Tibial nerve (tissue), 4 donors: ENCODE measurements around the gene NSUN2.

ENCODE experiments used
- CTCF ChIP-seq, 5 experiments: fragments of 200-600 bp in 3 of 5; fragments of 450-650 bp in 2 of 5; sonication (generic) in 3 of 5; IDR thresholded peaks; one replicate each; pipeline ENCODE4 v1.5.1; 2016 to 2019; ENCODE audit warnings: antibody characterized with exemption in 5 of 5, mild to moderate bottlenecking in 3 of 5, moderate library complexity in 2 of 5
- EP300 ChIP-seq, 2 donors: sonication (generic); formaldehyde crosslinking; IDR thresholded peaks; one replicate each; pipeline ENCODE4 v1.6.1; 2017; ENCODE audit warnings: antibody characterized with exemption in 2 of 2, mild to moderate bottlenecking in 1 of 2
- POLR2A ChIP-seq, 2 donors: fragments of 450-650 bp; IDR thresholded peaks; one replicate each; pipeline ENCODE4 v1.6.1; 2017; ENCODE audit warnings: antibody characterized with exemption in 2 of 2, mild to moderate bottlenecking in 2 of 2, moderate library complexity in 2 of 2

DNA sequence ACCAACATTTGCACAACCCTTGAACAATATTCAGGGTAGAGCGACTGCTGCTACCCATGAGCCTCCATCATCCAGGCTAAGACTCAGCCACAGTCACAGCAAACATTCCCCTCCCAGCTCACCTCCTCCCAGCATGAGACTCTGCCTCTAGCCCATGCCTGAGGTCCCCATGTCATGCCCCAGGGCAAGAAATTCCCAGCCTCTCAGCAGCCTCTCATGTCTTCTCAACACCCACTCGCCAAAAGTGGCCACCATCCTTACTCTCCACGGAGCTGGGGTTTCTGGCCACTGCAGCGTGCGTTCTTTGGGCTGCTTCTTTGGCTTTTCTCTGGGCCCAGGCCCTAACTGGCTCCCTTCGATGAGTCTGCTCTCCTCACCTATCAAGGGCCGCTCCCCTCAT, 82.2 kb downstream of the NSUN2 start:
- no peak for TF ChIP-seq CTCF (IDR thresholded peaks at IDR 0.05)
- TF ChIP-seq POLR2A (IDR thresholded peaks at IDR 0.05): no peak
- no peak for TF ChIP-seq EP300 (IDR thresholded peaks at IDR 0.05)
